ENCODE measurements around the gene ERFE.

DNA sequence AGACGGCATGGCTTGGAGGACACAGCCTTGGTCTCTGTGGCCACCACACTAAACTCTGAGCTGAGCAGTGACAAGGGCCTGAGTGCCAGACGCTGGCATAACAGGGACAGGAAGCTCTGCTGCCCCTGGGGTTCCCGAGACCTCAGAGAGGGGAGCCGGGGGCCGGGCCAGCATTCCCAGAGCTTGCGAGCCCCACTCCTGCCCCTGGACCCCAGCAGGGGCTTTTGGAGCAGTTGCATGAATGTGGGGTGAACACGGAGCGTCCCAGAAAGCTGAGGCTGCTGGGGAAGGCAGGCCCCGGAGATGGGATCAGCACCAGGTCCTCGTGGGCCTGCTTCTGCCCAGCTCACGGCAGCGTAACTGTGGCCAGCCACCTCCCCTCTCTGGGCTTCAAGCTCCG lies 7.6 kb upstream of the ERFE start:
- TF ChIP-seq CEBPZ (IDR thresholded peaks at IDR 0.05; ENCODE audit: borderline replicate concordance, low read depth, low read length) (no peak), DNMT1 (IDR thresholded peaks at IDR 0.05) (no peak), HMG20A (CRISPR knock-in tag; conservative IDR thresholded peaks at IDR 0.05) (no peak)

All from K562 (cell line).